Stimulated activated CD8-positive, alpha-beta memory T cell treated with anti-CD3 and anti-CD28 coated beads, Interleukin-12 subunit alpha, Interleukin-12 subunit beta, amount 100 ng/mL, for 1 hour (primary cell): ENCODE results near the gene MAGED4.
"Not testable (repeated sequence)": the region's sequence is repeated elsewhere in the genome, so short reads cannot be mapped to it uniquely, and the experiment has no call there.

Experiments
- DNase-seq: peaks from one replicate; pipeline ENCODE4 v3.0.0-alpha.2; 2020; ENCODE audit warnings: low read depth

MAGED4 gene

GRCh38 chrX:52184440-52185077 lies at the start of gene MAGED4:
MAGED4 (plus strand) TSS chrX:52184888; CDS start chrX:52185923, 1,035 bp downstream.
- DNase-seq = not testable (repeated sequence)

GRCh38 chrX:52138830-52139544 lies 45.7 kb upstream of the MAGED4 start:
- no peak for DNase-seq

- DNase-seq = no peak
These were observed 45.2 kb upstream of the MAGED4 start for GRCh38 chrX:52139545-52139895.

GRCh38 chrX:52140020-52140419 lies 44.7 kb upstream of the MAGED4 start:
- no peak for DNase-seq

- not testable (repeated sequence) for DNase-seq
These were observed 34.0 kb upstream of the MAGED4 start for GRCh38 chrX:52150667-52151066.

GRCh38 chrX:52160140-52160539 lies 24.5 kb upstream of the MAGED4 start:
- DNase-seq = not testable (repeated sequence)

- DNase-seq = no peak
These were observed 17.8 kb upstream of the MAGED4 start for GRCh38 chrX:52166840-52167239.

GRCh38 chrX:52171055-52171454 lies 13.6 kb upstream of the MAGED4 start:
- DNase-seq = not testable (repeated sequence)

GRCh38 chrX:52185078-52185453 lies 378 bp downstream of the MAGED4 start:
- not testable (repeated sequence) for DNase-seq

- DNase-seq = not testable (repeated sequence)
These were observed 26.7 kb downstream of the MAGED4 start for GRCh38 chrX:52211405-52211804.

- no peak for DNase-seq
These were observed 28.6 kb downstream of the MAGED4 start for GRCh38 chrX:52213276-52213675.

- DNase-seq = no peak
These were observed 31.9 kb downstream of the MAGED4 start for GRCh38 chrX:52216541-52216940.

GRCh38 chrX:52217494-52218160 lies 32.9 kb downstream of the MAGED4 start:
- no peak for DNase-seq

GRCh38 chrX:52220936-52221335 lies 36.2 kb downstream of the MAGED4 start:
- no peak for DNase-seq
